Liver (tissue), 9 donors: ENCODE data around the gene ZFYVE1. TPM values are rescaled to one million over a fixed set of nuclear protein-coding genes. Genes with fewer than 3 reads are reported as not detected.

Experiments
- DNase-seq: peaks from one replicate; pipeline ENCODE4 v3.0.0-alpha.2; 2017; ENCODE audit warnings: low spot score
- H3K27ac ChIP-seq, 2 donors: one replicate each; pipeline ENCODE4 v1.7.0; 2013; ENCODE audit warnings: inconsistent platforms in 2 of 2, low read length in 2 of 2, control low read depth in 1 of 2, low read depth in 1 of 2, mild to moderate bottlenecking in 1 of 2
- H3K27me3 ChIP-seq, 4 donors: one replicate each; pipeline versions ENCODE4 v1.6.1 to v1.7.0; 2013; ENCODE audit warnings: low read length in 3 of 4, inconsistent platforms in 1 of 4, mild to moderate bottlenecking in 1 of 4, moderate library complexity in 1 of 4; ENCODE audit not compliant: control insufficient read depth in 4 of 4, insufficient read depth in 4 of 4
- H3K36me3 ChIP-seq, 4 donors: one replicate each; pipeline versions ENCODE4 v1.6.1 to v1.7.0; 2013; ENCODE audit warnings: low read length in 3 of 4, mild to moderate bottlenecking in 3 of 4, low read depth in 1 of 4, moderate library complexity in 1 of 4; ENCODE audit not compliant: control insufficient read depth in 4 of 4, insufficient read depth in 3 of 4
- H3K4me1 ChIP-seq, 4 donors: one replicate each; pipeline versions ENCODE4 v1.6.1 to v1.7.0; 2013; ENCODE audit warnings: low read length in 3 of 4, mild to moderate bottlenecking in 3 of 4, moderate library complexity in 1 of 4; ENCODE audit not compliant: control insufficient read depth in 4 of 4, insufficient read depth in 4 of 4
- H3K4me3 ChIP-seq, 3 donors: one replicate each; pipeline versions ENCODE4 v1.6.1 to v1.7.0; 2013; ENCODE audit warnings: low read length in 3 of 3, control low read depth in 1 of 3, low read depth in 1 of 3, mild to moderate bottlenecking in 1 of 3
- H3K9ac ChIP-seq, 2 donors: one replicate each; pipeline ENCODE4 v1.7.0; 2013; ENCODE audit warnings: low read length in 2 of 2, mild to moderate bottlenecking in 2 of 2, moderate library complexity in 2 of 2, control low read depth in 1 of 2, low read depth in 1 of 2
- H3K9me3 ChIP-seq, 4 donors: one replicate each; pipeline versions ENCODE4 v1.6.1 to v1.7.0; 2013; ENCODE audit warnings: low read length in 3 of 4; ENCODE audit not compliant: control insufficient read depth in 4 of 4
- CTCF ChIP-seq: fragments of 150-350 bp; IDR thresholded peaks from 2 replicates; pipeline ENCODE4 v1.5.1; 2017; ENCODE audit warnings: improper control_type of control experiment, low read depth, low read length; ENCODE audit not compliant: missing input control
- EGR1 ChIP-seq, 2 donors: IDR thresholded peaks; 2 replicates each; pipeline ENCODE4 v1.6.1; 2016 to 2018; ENCODE audit warnings: antibody characterized with exemption in 2 of 2, low read depth in 2 of 2
- FOXA1 ChIP-seq: IDR thresholded peaks from 2 replicates; pipeline ENCODE4 v1.6.1; 2016; ENCODE audit warnings: antibody characterized with exemption
- FOXA2 ChIP-seq: IDR thresholded peaks from 2 replicates; pipeline ENCODE4 v1.6.1; 2016; ENCODE audit warnings: antibody characterized with exemption
- GABPA ChIP-seq, 2 donors: IDR thresholded peaks in 1 of 2; conservative IDR thresholded peaks in 1 of 2; 2 replicates each; pipeline ENCODE4 v1.6.1; 2016; ENCODE audit warnings: antibody characterized with exemption in 2 of 2, mild to moderate bottlenecking in 1 of 2, moderate library complexity in 1 of 2
- HNF4A ChIP-seq, 2 donors: conservative IDR thresholded peaks; 2 replicates each; pipeline ENCODE4 v1.6.1; 2016; ENCODE audit warnings: antibody characterized with exemption in 2 of 2, mild to moderate bottlenecking in 2 of 2
- HNF4G ChIP-seq: IDR thresholded peaks from 2 replicates; pipeline ENCODE4 v1.6.1; 2016; ENCODE audit warnings: antibody characterized with exemption
- JUND ChIP-seq, 2 donors: IDR thresholded peaks; 2 replicates each; pipeline ENCODE4 v1.6.1; 2016; ENCODE audit warnings: antibody characterized with exemption in 2 of 2
- NR2F2 ChIP-seq: IDR thresholded peaks from 2 replicates; pipeline ENCODE4 v1.6.1; 2016; ENCODE audit warnings: antibody characterized with exemption
- RAD21 ChIP-seq, 2 donors: IDR thresholded peaks; 2 replicates each; pipeline ENCODE4 v1.6.1; 2016; ENCODE audit warnings: antibody characterized with exemption in 2 of 2, mild to moderate bottlenecking in 2 of 2
- REST ChIP-seq: IDR thresholded peaks from 2 replicates; pipeline ENCODE4 v1.6.1; 2016; ENCODE audit warnings: antibody characterized with exemption, mild to moderate bottlenecking
- RXRA ChIP-seq, 2 donors: IDR thresholded peaks; 2 replicates each; pipeline ENCODE4 v1.6.1; 2017 to 2018; ENCODE audit warnings: antibody characterized with exemption in 2 of 2, mild to moderate bottlenecking in 1 of 2
- SP1 ChIP-seq: IDR thresholded peaks from 2 replicates; pipeline ENCODE4 v1.6.1; 2018; ENCODE audit warnings: antibody characterized with exemption, mild to moderate bottlenecking
- TAF1 ChIP-seq: conservative IDR thresholded peaks from 2 replicates; pipeline ENCODE4 v1.6.1; 2016; ENCODE audit warnings: antibody characterized with exemption, mild to moderate bottlenecking
- YY1 ChIP-seq: IDR thresholded peaks from 2 replicates; pipeline ENCODE4 v1.6.1; 2016; ENCODE audit warnings: antibody characterized with exemption, mild to moderate bottlenecking
- WGBS: extraction: QIAGEN DNeasy Blood & Tissue Kit; methylation state at CpG from one replicate; pipeline ENCODE4 v1.1.7; 2013; 5-methylcytosine and 5-hydroxymethylcytosine counted together
- polyA plus RNA-seq, 2 donors: library from polyadenylated mRNA; stranded (reverse) in 1 of 2; unstranded in 1 of 2; fragments of 200-250 nt in 1 of 2; fragments of >200 nt in 1 of 2; fragmentation: Nextera tagmentation in 1 of 2; extraction: Ambion mirVana in 1 of 2; gene quantifications; one replicate each; pipeline versions ENCODE4 v1.2.1 to v1.2.3, GENCODE V29; 2013 to 2015
- total RNA-seq, 2 donors: library from RNA; depleted of rRNA; stranded (reverse); fragments of >200 nt; gene quantifications; one replicate each; pipeline ENCODE4 v1.2.3, GENCODE V29; 2014
- TF ChIP-seq, protein P1 (sequence below): IDR thresholded peaks from 2 replicates; pipeline ENCODE4 v1.6.1; 2016; ENCODE audit warnings: antibody characterized with exemption
- TF ChIP-seq, protein P2 (sequence below): IDR thresholded peaks from 2 replicates; pipeline ENCODE4 v1.6.1; 2016; ENCODE audit warnings: antibody characterized with exemption
- TF ChIP-seq, protein P3 (sequence below): IDR thresholded peaks from 2 replicates; pipeline ENCODE4 v1.6.1; 2016; ENCODE audit warnings: antibody characterized with exemption
- donor health status: healthy.
- donor health status: healthy.
- donor health status: healthy.
- donor health status: healthy.
- donor health status: healthy.

ZFYVE1 gene
- total and polyA plus RNA-seq, 4 donors = 5.8 to 13.5 (median 7.9) TPM

GRCh38 chr14:72958548-72958947, 68.4 kb downstream of the ZFYVE1 start:
- H3K4me1 ChIP-seq = no peaks in the 10 kb centered on the region
- peaks cover 8 to 49% (median 20%) of the 10 kb centered on the region in 4 donors for H3K36me3 ChIP-seq
- H3K9ac ChIP-seq = no peak overlapping the region
- no peaks in the 10 kb centered on the region for H3K9me3 ChIP-seq
- no peaks in the 10 kb centered on the region for H3K27me3 ChIP-seq
- H3K27ac ChIP-seq = no peak overlapping the region
- no peak for DNase-seq
- H3K4me3 ChIP-seq = no peak overlapping the region
- TF ChIP-seq CTCF (no peak), GABPA (IDR thresholded peaks at IDR 0.05 in 1 of 2, conservative IDR thresholded peaks at IDR 0.05 in 1 of 2) (no peak), RAD21 (IDR thresholded peaks at IDR 0.05) (no peak), RXRA (IDR thresholded peaks at IDR 0.05) (no peak), YY1 (no peak), HNF4A (conservative IDR thresholded peaks at IDR 0.05) (no peak), TAF1 (no peak), EGR1 (IDR thresholded peaks at IDR 0.05; ENCODE audit: low read depth in 2 of 2) (no peak), FOXA1 (no peak), REST (no peak), FOXA2 (no peak), NR2F2 (no peak)
- TF ChIP-seq, protein P1, sequence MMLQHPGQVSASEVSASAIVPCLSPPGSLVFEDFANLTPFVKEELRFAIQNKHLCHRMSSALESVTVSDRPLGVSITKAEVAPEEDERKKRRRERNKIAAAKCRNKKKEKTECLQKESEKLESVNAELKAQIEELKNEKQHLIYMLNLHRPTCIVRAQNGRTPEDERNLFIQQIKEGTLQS = no peak
- WGBS = 95% methylated on average over 15 of the region's 15 CpGs

- no peaks in the 10 kb centered on the region for H3K27me3 ChIP-seq
- no peak overlapping the region for H3K4me3 ChIP-seq
- H3K27ac ChIP-seq = no peak overlapping the region
- H3K4me1 ChIP-seq = no peaks in the 10 kb centered on the region
- H3K36me3 ChIP-seq = peaks cover 8 to 50% (median 20%) of the 10 kb centered on the region in 4 donors
- no peaks in the 10 kb centered on the region for H3K9me3 ChIP-seq
- DNase-seq = no peak
- no peak overlapping the region for H3K9ac ChIP-seq
- 93% methylated on average over 3 of the region's 3 CpGs for WGBS
- TF ChIP-seq HNF4G (no peak), EGR1 (IDR thresholded peaks at IDR 0.05; ENCODE audit: low read depth in 2 of 2) (no peak), YY1 (no peak), TAF1 (no peak), NR2F2 (no peak), CTCF (no peak), JUND (IDR thresholded peaks at IDR 0.05) (no peak), GABPA (IDR thresholded peaks at IDR 0.05 in 1 of 2, conservative IDR thresholded peaks at IDR 0.05 in 1 of 2) (no peak), HNF4A (conservative IDR thresholded peaks at IDR 0.05) (no peak), SP1 (no peak), FOXA2 (no peak), RAD21 (IDR thresholded peaks at IDR 0.05) (no peak), FOXA1 (no peak), RXRA (IDR thresholded peaks at IDR 0.05) (no peak)
- TF ChIP-seq, protein P2, sequence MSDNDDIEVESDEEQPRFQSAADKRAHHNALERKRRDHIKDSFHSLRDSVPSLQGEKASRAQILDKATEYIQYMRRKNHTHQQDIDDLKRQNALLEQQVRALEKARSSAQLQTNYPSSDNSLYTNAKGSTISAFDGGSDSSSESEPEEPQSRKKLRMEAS = no peak
- TF ChIP-seq, protein P3, sequence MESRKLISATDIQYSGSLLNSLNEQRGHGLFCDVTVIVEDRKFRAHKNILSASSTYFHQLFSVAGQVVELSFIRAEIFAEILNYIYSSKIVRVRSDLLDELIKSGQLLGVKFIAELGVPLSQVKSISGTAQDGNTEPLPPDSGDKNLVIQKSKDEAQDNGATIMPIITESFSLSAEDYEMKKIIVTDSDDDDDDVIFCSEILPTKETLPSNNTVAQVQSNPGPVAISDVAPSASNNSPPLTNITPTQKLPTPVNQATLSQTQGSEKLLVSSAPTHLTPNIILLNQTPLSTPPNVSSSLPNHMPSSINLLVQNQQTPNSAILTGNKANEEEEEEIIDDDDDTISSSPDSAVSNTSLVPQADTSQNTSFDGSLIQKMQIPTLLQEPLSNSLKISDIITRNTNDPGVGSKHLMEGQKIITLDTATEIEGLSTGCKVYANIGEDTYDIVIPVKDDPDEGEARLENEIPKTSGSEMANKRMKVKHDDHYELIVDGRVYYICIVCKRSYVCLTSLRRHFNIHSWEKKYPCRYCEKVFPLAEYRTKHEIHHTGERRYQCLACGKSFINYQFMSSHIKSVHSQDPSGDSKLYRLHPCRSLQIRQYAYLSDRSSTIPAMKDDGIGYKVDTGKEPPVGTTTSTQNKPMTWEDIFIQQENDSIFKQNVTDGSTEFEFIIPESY = no peak
- TF ChIP-seq, protein P1 = no peak
Observed at GRCh38 chr14:72957213-72957612, 69.7 kb downstream of the ZFYVE1 start.
